IPS-15b (cell line): Measurements from ENCODE around the gene MBLAC2.

Experiments
- H3K27me3 ChIP-seq: one replicate; pipeline ENCODE4 v1.6.1; 2013; ENCODE audit warnings: low read length; ENCODE audit not compliant: control insufficient read depth, insufficient read depth
- H3K36me3 ChIP-seq: one replicate; pipeline ENCODE4 v1.6.1; 2013; ENCODE audit warnings: low read length; ENCODE audit not compliant: control insufficient read depth, insufficient read depth
- H3K4me1 ChIP-seq: one replicate; pipeline ENCODE4 v1.6.1; 2013; ENCODE audit warnings: mild to moderate bottlenecking, low read length; ENCODE audit not compliant: control insufficient read depth, insufficient read depth
- H3K4me3 ChIP-seq: one replicate; pipeline ENCODE4 v1.5.1; 2013; ENCODE audit warnings: low read depth, low read length
- H3K9ac ChIP-seq: one replicate; pipeline ENCODE4 v1.6.1; 2013; ENCODE audit warnings: low read depth, mild to moderate bottlenecking, low read length
- H3K9me3 ChIP-seq: one replicate; pipeline ENCODE4 v1.6.1; 2013; ENCODE audit warnings: mild to moderate bottlenecking, low read length; ENCODE audit not compliant: control insufficient read depth, insufficient read depth

MBLAC2 gene

DNA sequence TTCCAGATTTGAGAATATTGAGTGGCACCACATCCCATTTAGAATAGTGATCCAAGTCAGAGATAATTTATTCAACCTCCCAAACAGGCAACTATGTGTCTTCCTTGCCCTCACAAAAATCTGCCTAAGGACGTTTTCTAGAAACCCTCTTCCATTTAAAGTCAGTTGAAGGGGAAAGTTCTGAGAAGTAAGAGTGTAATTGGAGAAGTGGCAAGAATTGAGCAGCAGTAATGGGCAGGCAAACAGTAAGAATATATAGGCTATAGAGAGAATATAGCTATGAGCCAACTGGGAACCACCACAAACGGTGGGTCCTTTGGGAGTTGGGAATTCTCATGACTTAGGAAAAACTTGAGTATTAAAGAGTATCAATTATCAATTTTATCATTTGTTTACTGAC lies 33.9 kb downstream of the MBLAC2 start:
- H3K4me1 ChIP-seq = no peaks in the 10 kb centered on the region
- H3K4me3 ChIP-seq = no peak overlapping the region
- no peaks in the 10 kb centered on the region for H3K36me3 ChIP-seq
- H3K9me3 ChIP-seq = no peaks in the 10 kb centered on the region
- no peak overlapping the region for H3K9ac ChIP-seq
- H3K27me3 ChIP-seq = no peaks in the 10 kb centered on the region

DNA sequence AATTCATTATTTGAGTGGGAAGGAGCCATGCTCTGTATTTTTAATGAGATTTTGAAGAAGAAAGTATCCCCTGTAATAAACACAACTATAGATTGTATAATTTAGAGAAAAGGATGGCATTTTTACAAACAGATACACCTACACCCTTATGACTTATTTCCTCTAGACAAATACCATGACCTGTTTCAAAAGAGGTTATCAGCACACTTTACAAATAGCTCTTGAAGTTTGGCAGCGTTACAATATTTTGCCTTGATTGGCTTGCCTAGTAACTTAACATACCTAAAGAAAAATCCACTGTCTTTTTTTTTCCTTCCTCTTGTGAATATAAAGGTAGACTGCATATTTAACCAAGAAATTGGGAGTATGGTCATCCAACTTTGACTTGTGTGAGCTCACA lies 36.5 kb downstream of the MBLAC2 start:
- H3K9me3 ChIP-seq = no peaks in the 10 kb centered on the region
- no peak overlapping the region for H3K4me3 ChIP-seq
- no peaks in the 10 kb centered on the region for H3K4me1 ChIP-seq
- no peak overlapping the region for H3K9ac ChIP-seq
- H3K36me3 ChIP-seq = no peaks in the 10 kb centered on the region
- H3K27me3 ChIP-seq = no peaks in the 10 kb centered on the region

DNA sequence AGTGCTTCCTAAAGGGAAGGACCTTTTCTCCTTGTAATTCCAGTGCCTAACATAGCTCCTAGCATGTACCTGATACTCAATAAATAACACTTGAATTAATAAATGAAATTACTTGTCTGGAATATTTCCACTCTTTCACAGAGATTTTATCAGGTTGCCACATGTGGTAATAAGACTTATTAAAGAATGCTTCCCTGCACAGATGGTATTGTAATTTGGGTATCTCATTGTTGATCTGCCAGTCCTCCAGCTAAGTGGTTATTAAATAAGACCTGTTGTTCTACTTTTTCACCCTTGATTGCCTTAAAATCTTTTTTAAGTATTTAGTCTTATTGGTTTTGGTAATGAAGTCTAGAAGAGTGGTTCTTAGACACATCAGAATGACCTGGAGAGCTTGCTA lies 36.9 kb downstream of the MBLAC2 start:
- H3K27me3 ChIP-seq = no peaks in the 10 kb centered on the region
- no peak overlapping the region for H3K4me3 ChIP-seq
- no peaks in the 10 kb centered on the region for H3K4me1 ChIP-seq
- no peak overlapping the region for H3K9ac ChIP-seq
- no peaks in the 10 kb centered on the region for H3K9me3 ChIP-seq
- no peaks in the 10 kb centered on the region for H3K36me3 ChIP-seq

DNA sequence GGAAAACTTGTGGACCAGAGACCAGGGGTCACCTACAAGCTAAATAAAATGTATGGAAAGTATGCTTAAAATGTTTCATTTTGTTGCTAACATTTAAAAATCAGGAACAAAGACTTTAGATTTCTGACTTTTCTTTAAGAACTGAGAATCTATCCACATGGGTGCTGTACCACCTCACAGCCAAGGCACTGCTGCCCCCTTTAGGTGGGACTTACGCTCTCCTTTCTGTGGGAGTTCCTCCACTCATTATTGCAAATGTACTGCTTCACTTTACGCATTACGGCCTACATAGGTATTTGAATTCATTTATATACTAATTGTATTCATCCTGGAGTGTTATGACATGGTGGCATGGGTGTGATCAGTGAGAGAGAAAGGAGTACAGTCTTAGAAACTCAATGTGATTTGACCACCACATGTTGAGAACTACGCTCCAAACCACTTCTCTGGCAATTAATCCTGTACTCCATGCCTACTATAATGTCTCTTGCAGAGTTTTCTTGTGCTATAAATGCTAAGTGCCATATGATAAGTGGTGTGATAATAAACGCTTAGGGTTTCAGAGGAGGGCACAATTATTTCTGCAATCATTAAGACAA lies 40.4 kb downstream of the MBLAC2 start:
- Histone ChIP-seq H3K27me3 (no peaks in the 10 kb centered on the region), H3K9ac (no peak overlapping the region), H3K4me3 (no peak overlapping the region), H3K9me3 (no peaks in the 10 kb centered on the region), H3K4me1 (no peaks in the 10 kb centered on the region), H3K36me3 (no peaks in the 10 kb centered on the region)

DNA sequence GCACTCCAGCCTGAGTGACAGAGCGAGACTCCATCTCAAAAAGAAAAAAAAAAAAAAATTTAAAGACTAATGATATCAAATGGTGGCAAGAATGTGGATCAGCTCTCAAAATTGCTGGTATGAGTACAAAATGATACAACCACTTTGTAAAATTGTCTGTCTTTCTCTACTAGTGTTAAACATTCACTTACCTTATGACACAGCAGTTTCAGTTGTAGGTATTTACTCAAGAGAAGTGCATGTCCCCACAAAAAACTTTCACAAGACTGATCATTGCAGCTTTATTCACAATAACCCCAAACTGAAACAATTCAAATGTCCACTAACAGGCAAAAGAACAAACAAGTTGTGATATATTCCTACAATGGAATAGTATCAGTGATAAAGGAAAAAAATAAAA lies 50.3 kb downstream of the MBLAC2 start:
- no peaks in the 10 kb centered on the region for H3K9me3 ChIP-seq
- H3K36me3 ChIP-seq = no peaks in the 10 kb centered on the region
- no peak overlapping the region for H3K4me3 ChIP-seq
- H3K9ac ChIP-seq = no peak overlapping the region
- no peaks in the 10 kb centered on the region for H3K27me3 ChIP-seq
- no peaks in the 10 kb centered on the region for H3K4me1 ChIP-seq

DNA sequence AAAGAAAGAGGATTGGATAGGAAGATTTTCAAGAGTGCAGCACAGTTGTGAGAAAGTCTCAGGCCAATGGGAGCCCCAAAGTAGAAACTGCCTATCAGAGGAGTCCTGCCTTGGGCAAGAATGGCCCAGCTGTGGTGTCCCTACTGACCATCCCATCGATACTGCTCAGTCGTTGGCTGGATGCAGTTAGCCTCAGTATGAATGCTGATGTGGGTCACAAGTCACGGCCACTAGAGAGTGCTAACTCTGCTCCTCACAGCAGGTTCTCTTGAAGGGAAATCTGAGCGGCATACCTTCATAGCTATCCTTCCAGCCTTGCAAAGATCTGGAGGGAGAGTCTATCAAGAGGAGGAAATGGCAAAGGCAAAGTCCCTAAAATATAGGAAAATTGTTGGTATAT lies 53.4 kb downstream of the MBLAC2 start:
- Histone ChIP-seq H3K36me3 (no peaks in the 10 kb centered on the region), H3K9me3 (no peaks in the 10 kb centered on the region), H3K27me3 (no peaks in the 10 kb centered on the region), H3K4me3 (no peak overlapping the region), H3K4me1 (no peaks in the 10 kb centered on the region), H3K9ac (no peak overlapping the region)

DNA sequence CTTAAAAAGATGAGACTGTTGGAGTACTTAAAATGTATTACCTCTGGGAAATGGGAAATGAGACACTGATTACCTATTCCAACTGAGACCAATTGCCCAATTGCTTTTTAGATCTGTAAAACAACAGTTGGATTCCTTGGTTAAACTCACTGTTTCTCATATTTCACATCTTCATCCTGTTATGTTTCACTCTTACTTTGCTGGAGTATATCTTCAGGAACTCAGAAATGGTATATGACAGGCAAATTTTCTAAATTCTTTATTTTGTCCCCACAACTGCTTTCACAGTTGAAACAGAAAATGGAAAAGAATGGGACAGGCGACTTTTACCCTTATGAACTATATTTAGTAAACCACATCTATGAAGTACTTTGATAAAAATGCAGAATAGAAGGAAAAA lies 56.4 kb downstream of the MBLAC2 start:
- no peak overlapping the region for H3K9ac ChIP-seq
- no peaks in the 10 kb centered on the region for H3K36me3 ChIP-seq
- H3K27me3 ChIP-seq = no peaks in the 10 kb centered on the region
- H3K4me1 ChIP-seq = no peaks in the 10 kb centered on the region
- no peak overlapping the region for H3K4me3 ChIP-seq
- no peaks in the 10 kb centered on the region for H3K9me3 ChIP-seq

DNA sequence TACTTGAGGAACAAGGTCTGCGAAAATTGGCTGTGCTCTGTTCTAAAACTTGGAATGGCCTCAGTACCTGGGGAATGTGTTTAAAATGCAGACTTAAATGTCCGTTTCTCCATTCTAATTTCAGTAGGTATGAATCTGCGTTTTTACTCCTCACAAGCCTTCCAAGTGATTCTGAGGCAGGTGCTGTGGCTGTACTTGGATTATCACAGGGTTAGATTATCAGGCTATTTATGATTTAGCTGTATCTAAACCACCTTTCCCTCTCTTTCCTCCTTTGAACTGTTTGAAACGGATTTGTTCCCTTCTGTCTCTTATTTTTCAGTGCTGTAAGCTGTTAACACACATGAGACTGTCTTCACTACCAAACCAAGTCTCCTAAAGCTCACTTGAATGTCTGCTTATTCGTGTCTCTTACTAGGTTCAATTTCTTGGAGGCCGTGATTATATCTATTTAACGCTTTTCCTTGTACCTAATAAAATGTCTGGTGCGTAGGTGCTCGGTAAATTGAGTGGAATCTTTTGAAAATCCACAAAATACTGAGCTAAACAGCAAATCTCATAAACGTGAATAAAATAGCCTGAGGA lies 64.3 kb downstream of the MBLAC2 start:
- peak overlapping the region; percentile 81 for H3K4me3 ChIP-seq
- H3K27me3 ChIP-seq = no peaks in the 10 kb centered on the region
- H3K36me3 ChIP-seq = no peaks in the 10 kb centered on the region
- H3K4me1 ChIP-seq = peaks cover 9% of the 10 kb centered on the region
- H3K9ac ChIP-seq = peak overlapping the region; percentile 87
- H3K9me3 ChIP-seq = no peaks in the 10 kb centered on the region

DNA sequence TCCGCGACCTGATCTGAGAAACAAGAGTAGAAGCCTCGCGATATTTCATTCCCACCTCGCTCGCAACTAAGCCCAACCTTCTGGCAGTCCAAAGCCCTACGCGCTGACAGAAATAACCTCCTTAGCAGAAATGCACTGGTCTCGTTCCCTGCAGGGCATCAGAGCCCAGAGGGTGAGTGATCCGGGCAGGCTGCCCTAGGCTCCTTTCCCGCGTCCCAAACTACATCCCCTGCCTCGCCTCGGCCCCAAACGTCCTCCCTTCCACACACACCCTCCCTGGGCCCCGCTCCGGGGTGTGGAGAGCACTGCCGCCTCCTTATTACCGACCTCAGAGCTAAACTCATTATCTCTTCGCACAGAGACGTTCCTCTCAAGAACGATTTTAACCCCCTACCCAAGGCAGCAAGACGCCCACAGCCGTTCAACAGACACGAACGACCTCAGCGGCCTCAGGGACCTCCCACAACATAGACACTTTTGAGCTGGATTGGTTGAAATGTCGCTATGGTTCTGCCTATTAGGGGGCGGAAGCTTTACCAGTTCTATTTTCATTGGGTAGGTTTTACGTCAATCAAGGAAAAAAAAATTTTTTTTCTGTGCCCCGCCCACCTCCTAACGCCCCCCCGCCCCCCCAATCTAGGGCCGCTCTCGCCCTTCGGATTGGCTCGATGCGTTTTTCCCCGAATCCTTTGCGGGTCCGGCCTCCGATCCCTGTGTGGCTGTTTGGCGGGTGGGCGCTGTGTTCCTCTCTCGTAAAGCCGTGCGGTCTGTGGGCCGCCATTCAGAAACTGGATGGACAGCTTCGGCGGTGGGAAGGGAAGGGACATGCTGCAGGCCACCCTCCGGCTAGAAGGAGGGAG lies 65.0 kb downstream of the MBLAC2 start, which contains the start of gene CETN3:
TSS of gene CETN3 (minus strand) at position 439 of the 860 bp plus-strand sequence. CDS start at position 344, 95 bp downstream.
- peak within 1 kb of the TSS; percentile 98 for H3K4me3 ChIP-seq
- no peaks in the 10 kb centered on the region for H3K9me3 ChIP-seq
- no peaks in the 10 kb centered on the region for H3K27me3 ChIP-seq
- H3K9ac ChIP-seq = peak within 1 kb of the TSS; percentile 96
- H3K4me1 ChIP-seq = peaks cover 9% of the 10 kb centered on the region
- H3K36me3 ChIP-seq = no peaks in the 10 kb centered on the region

DNA sequence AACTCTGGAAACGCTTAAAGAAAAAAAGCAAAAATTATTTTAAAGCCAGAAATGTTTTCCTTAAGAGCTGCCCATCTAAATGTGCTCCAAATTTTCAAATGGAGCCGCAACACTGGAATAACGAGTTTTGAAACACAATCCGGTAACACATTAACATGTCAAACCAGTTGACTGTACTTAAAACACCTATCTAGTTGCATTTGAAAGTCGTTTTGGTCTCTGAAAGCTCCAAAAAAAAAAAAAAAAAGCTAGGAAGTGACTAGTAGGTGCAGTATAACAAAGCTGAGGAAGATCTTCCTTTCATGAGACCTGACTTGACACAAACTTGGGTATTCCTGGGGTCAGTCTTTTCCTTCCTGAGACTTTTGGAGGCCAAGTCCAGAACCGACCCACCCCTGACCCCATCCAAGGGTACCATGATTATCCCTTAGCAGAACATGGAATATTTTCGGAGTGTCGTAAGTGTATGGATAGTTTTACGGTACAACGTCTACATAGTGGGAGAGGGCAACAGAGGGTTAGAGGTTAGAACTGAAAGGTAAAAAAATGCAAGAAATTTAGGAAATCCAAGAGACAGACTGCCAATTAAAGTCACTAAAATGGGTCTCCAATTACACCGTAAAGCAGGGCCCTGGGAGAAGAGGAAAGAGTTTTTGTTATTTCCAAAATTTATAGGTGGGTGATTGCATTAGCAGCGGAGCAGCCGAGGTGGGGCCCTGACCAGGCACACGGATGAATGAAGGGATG lies 65.8 kb downstream of the MBLAC2 start:
- peak overlapping the region; percentile 96 for H3K9ac ChIP-seq
- H3K27me3 ChIP-seq = no peaks in the 10 kb centered on the region
- H3K36me3 ChIP-seq = no peaks in the 10 kb centered on the region
- H3K9me3 ChIP-seq = no peaks in the 10 kb centered on the region
- H3K4me1 ChIP-seq = peaks cover 9% of the 10 kb centered on the region
- H3K4me3 ChIP-seq = peak overlapping the region; percentile 98
